OCI-LY3 (cell line): ENCODE results near the gene ERCC2.

ENCODE experiments used
- EZH2phosphoT487 ChIP-seq: fragments of 200-600 bp; shearing (Covaris generic); IDR thresholded peaks from 2 replicates; pipeline ENCODE4 v1.6.1; 2018; ENCODE audit warnings: antibody characterized with exemption, mixed run types, low read depth
- TF ChIP-seq, protein P1 (sequence below): fragments of 200-600, 300-600 bp; sonication (generic); IDR thresholded peaks from 2 replicates; pipeline ENCODE4 v1.5.1; 2014; ENCODE audit warnings: antibody characterized with exemption, low read length, low read depth

DNA sequence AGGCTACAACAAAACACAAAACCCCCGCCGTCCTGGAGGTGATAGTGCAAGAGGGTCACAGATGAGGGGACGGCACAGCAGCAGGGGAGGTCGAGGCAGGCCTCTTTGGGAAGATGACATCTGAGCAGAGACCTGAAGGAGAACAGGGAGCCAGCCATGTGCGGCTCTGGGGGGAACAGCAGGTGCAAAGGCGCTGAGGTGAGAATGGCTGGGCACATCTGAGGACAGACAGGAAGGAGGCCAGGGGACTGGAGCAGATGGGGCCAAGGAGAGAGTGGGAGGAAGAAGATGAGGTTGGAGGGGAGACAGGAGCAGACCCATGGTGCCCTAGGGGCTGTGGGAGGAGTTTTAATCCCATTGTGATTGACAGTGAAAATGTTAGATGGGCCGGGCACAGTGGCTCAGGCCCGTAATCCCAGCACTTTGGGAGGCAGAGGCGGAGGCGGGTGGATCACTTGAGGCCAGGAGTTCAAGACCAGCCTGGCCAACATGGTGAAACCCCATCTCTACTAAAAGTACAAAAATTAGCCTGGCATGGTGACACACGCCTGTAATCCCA lies 45.9 kb downstream of the ERCC2 start:
- TF ChIP-seq, protein P1, sequence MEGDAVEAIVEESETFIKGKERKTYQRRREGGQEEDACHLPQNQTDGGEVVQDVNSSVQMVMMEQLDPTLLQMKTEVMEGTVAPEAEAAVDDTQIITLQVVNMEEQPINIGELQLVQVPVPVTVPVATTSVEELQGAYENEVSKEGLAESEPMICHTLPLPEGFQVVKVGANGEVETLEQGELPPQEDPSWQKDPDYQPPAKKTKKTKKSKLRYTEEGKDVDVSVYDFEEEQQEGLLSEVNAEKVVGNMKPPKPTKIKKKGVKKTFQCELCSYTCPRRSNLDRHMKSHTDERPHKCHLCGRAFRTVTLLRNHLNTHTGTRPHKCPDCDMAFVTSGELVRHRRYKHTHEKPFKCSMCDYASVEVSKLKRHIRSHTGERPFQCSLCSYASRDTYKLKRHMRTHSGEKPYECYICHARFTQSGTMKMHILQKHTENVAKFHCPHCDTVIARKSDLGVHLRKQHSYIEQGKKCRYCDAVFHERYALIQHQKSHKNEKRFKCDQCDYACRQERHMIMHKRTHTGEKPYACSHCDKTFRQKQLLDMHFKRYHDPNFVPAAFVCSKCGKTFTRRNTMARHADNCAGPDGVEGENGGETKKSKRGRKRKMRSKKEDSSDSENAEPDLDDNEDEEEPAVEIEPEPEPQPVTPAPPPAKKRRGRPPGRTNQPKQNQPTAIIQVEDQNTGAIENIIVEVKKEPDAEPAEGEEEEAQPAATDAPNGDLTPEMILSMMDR, result no peak
- no peak for TF ChIP-seq EZH2phosphoT487
